HT-29 (cell line): Measurements from ENCODE around the gene EEF1G. TPM values are rescaled to one million over a fixed set of nuclear protein-coding genes. Genes with fewer than 3 reads are reported as not detected.
A peak's percentile ranks its signal among the peaks of the same experiment; 100 is the strongest.
"Not testable (repeated sequence)": the region's sequence is repeated elsewhere in the genome, so short reads cannot be mapped to it uniquely, and the experiment has no call there.

Experiments used
- DNase-seq: peaks from one replicate; pipeline ENCODE4 v3.0.0-alpha.2; 2015; ENCODE audit warnings: low spot score
- total RNA-seq: library from RNA; depleted of rRNA; stranded (reverse); fragments of >200 nt; shearing (Covaris generic); gene quantifications from 2 replicates; pipeline ENCODE4 v1.2.3, GENCODE V29; 2014

The EEF1G gene
- total RNA-seq, 1 experiment from 2014 or later: 1,945 TPM

- DNase-seq: peak; percentile 83
Measured at GRCh38 chr11:62555464-62556107, 18.1 kb downstream of the EEF1G start.

- peak; percentile 41 for DNase-seq
Measured at GRCh38 chr11:62554387-62555167, 19.1 kb downstream of the EEF1G start.

- DNase-seq: no peak
Measured at GRCh38 chr11:62553839-62554361, 19.8 kb downstream of the EEF1G start.

GRCh38 chr11:62553080-62553838 lies 20.4 kb downstream of the EEF1G start:
- DNase-seq: peak; percentile 99

GRCh38 chr11:62552485-62553079 lies 21.1 kb downstream of the EEF1G start:
- DNase-seq: peak; percentile 79

- DNase-seq: not testable (repeated sequence)
Measured at GRCh38 chr11:62550478-62550877, 23.2 kb downstream of the EEF1G start.

GRCh38 chr11:62548545-62549335 lies 25.0 kb downstream of the EEF1G start:
- peak; percentile 75 for DNase-seq

GRCh38 chr11:62547691-62548281 lies 25.9 kb downstream of the EEF1G start:
- peak; percentile 81 for DNase-seq

GRCh38 chr11:62546929-62547625 lies 26.6 kb downstream of the EEF1G start:
- DNase-seq: peak; percentile 53

- DNase-seq: peak; percentile 84
Measured at GRCh38 chr11:62546244-62546928, 27.3 kb downstream of the EEF1G start, which contains the start of gene AHNAK. Gene AHNAK (minus strand): TSS chr11:62546806. CDS start chr11:62536098, 10,708 bp downstream.

GRCh38 chr11:62545437-62546243 lies 28.1 kb downstream of the EEF1G start:
- peak; percentile 96 for DNase-seq

- DNase-seq: peak; percentile 63
Measured at GRCh38 chr11:62544581-62545436, 28.9 kb downstream of the EEF1G start.

- peak; percentile 57 for DNase-seq
Measured at GRCh38 chr11:62543680-62544444, 29.8 kb downstream of the EEF1G start.

GRCh38 chr11:62542750-62543567 lies 30.7 kb downstream of the EEF1G start:
- peak; percentile 95 for DNase-seq

GRCh38 chr11:62542111-62542745 lies 31.5 kb downstream of the EEF1G start:
- DNase-seq: peak; percentile 76
